Body of pancreas (tissue), 4 donors: ENCODE results near the gene EIF2B1.

Experiments used
- POLR2A ChIP-seq, 3 donors: fragments of 450-650 bp; IDR thresholded peaks; one replicate each; pipeline ENCODE4 v1.6.1; 2016; ENCODE audit warnings: antibody characterized with exemption in 3 of 3, mild to moderate bottlenecking in 2 of 3
- TF ChIP-seq, protein P1 (sequence below), 7 experiments: fragments of 450-650 bp in 4 of 7; fragments of 200-600 bp in 3 of 7; sonication (generic) in 3 of 7; IDR thresholded peaks; one replicate each; pipeline ENCODE4 v1.5.1; 2016 to 2019; ENCODE audit warnings: antibody characterized with exemption in 7 of 7

GRCh38 chr12:123599721-123600120 is 33.8 kb downstream of the EIF2B1 start:
- TF ChIP-seq, protein P1, sequence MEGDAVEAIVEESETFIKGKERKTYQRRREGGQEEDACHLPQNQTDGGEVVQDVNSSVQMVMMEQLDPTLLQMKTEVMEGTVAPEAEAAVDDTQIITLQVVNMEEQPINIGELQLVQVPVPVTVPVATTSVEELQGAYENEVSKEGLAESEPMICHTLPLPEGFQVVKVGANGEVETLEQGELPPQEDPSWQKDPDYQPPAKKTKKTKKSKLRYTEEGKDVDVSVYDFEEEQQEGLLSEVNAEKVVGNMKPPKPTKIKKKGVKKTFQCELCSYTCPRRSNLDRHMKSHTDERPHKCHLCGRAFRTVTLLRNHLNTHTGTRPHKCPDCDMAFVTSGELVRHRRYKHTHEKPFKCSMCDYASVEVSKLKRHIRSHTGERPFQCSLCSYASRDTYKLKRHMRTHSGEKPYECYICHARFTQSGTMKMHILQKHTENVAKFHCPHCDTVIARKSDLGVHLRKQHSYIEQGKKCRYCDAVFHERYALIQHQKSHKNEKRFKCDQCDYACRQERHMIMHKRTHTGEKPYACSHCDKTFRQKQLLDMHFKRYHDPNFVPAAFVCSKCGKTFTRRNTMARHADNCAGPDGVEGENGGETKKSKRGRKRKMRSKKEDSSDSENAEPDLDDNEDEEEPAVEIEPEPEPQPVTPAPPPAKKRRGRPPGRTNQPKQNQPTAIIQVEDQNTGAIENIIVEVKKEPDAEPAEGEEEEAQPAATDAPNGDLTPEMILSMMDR (IDR thresholded peaks at IDR 0.05): no peak
- TF ChIP-seq POLR2A (IDR thresholded peaks at IDR 0.05): no peak
